Fibroblast of upper back skin (primary cell): ENCODE measurements around the gene SOCS1.
"Not testable (repeated sequence)": the region's sequence is repeated elsewhere in the genome, so short reads cannot be mapped to it uniquely, and the experiment has no call there.

Source experiments
- DNase-seq: peaks from one replicate; pipeline ENCODE4 v3.0.0-alpha.2; 2013

SOCS1 gene

GRCh38 chr16:11255737-11256660, at the start of gene SOCS1:
SOCS1 (minus strand) TSS chr16:11256204; CDS start chr16:11255478, 726 bp downstream.
- peak; percentile 86 for DNase-seq

- no peak for DNase-seq
These were observed 47.6 kb upstream of the SOCS1 start for GRCh38 chr16:11303405-11304138.

GRCh38 chr16:11302977-11303376, 47.0 kb upstream of the SOCS1 start:
- DNase-seq: no peak

- no peak for DNase-seq
These were observed 45.9 kb upstream of the SOCS1 start for GRCh38 chr16:11301645-11302501.

- no peak for DNase-seq
These were observed 44.5 kb upstream of the SOCS1 start for GRCh38 chr16:11300560-11300892.

GRCh38 chr16:11299865-11300559, 44.0 kb upstream of the SOCS1 start:
- DNase-seq: no peak

- not testable (repeated sequence) for DNase-seq
These were observed 43.0 kb upstream of the SOCS1 start for GRCh38 chr16:11298950-11299547.

- DNase-seq: no peak
These were observed 42.3 kb upstream of the SOCS1 start for GRCh38 chr16:11298143-11298900.

- peak; percentile 66 for DNase-seq
These were observed 41.6 kb upstream of the SOCS1 start for GRCh38 chr16:11297492-11298142.

GRCh38 chr16:11296706-11297491, 40.9 kb upstream of the SOCS1 start:
- DNase-seq: no peak

GRCh38 chr16:11296351-11296705, 40.3 kb upstream of the SOCS1 start:
- no peak for DNase-seq

- no peak for DNase-seq
These were observed 39.7 kb upstream of the SOCS1 start for GRCh38 chr16:11295672-11296071.

GRCh38 chr16:11292076-11292748, 36.2 kb upstream of the SOCS1 start:
- no peak for DNase-seq

- no peak for DNase-seq
These were observed 35.2 kb upstream of the SOCS1 start for GRCh38 chr16:11291091-11291703.

GRCh38 chr16:11290102-11290893, 34.3 kb upstream of the SOCS1 start:
- no peak for DNase-seq

GRCh38 chr16:11289696-11290095, 33.7 kb upstream of the SOCS1 start:
- DNase-seq: not testable (repeated sequence)

- no peak for DNase-seq
These were observed 33.2 kb upstream of the SOCS1 start for GRCh38 chr16:11289202-11289601.

GRCh38 chr16:11285842-11286241, 29.8 kb upstream of the SOCS1 start:
- DNase-seq: no peak
